Duodenal mucosa (tissue), 2 donors: ENCODE results near the gene SCN8A.

Source experiments
- H3K27ac ChIP-seq: one replicate; pipeline ENCODE4 v1.7.0; 2013; ENCODE audit warnings: low read depth, low read length
- H3K27me3 ChIP-seq, 2 donors: one replicate each; pipeline ENCODE4 v1.7.0; 2013; ENCODE audit warnings: low read length in 2 of 2, control low read depth in 1 of 2; ENCODE audit not compliant: insufficient read depth in 2 of 2, control insufficient read depth in 1 of 2
- H3K36me3 ChIP-seq, 2 donors: one replicate each; pipeline ENCODE4 v1.7.0; 2013; ENCODE audit warnings: low read length in 2 of 2, control low read depth in 1 of 2; ENCODE audit not compliant: insufficient read depth in 2 of 2, control insufficient read depth in 1 of 2
- H3K4me1 ChIP-seq, 2 donors: one replicate each; pipeline ENCODE4 v1.7.0; 2013; ENCODE audit warnings: low read length in 2 of 2, control low read depth in 1 of 2; ENCODE audit not compliant: insufficient read depth in 2 of 2, control insufficient read depth in 1 of 2
- H3K4me3 ChIP-seq, 2 donors: one replicate each; pipeline ENCODE4 v1.7.0; 2013; ENCODE audit warnings: low read length in 2 of 2, low read depth in 1 of 2
- H3K9ac ChIP-seq, 2 donors: one replicate each; pipeline ENCODE4 v1.7.0; 2013; ENCODE audit warnings: low read length in 2 of 2, low read depth in 1 of 2
- H3K9me3 ChIP-seq, 2 donors: one replicate each; pipeline ENCODE4 v1.7.0; 2013; ENCODE audit warnings: low read length in 2 of 2, control low read depth in 1 of 2; ENCODE audit not compliant: control insufficient read depth in 1 of 2

The SCN8A gene

GRCh38 chr12:51850081-51850964, 259.3 kb downstream of the SCN8A start:
- H3K27ac ChIP-seq = no peak overlapping the region
- peaks cover 5 to 11% of the 10 kb centered on the region in 2 donors for H3K4me1 ChIP-seq

GRCh38 chr12:51850965-51851299, 259.9 kb downstream of the SCN8A start:
- H3K27me3 ChIP-seq = peaks cover 28 to 52% of the 10 kb centered on the region in 2 donors
- peaks cover 5 to 13% of the 10 kb centered on the region in 2 donors for H3K4me1 ChIP-seq
- H3K9me3 ChIP-seq = no peaks in the 10 kb centered on the region
- H3K27ac ChIP-seq = no peak overlapping the region
- H3K4me3 ChIP-seq = no peak overlapping the region
- H3K9ac ChIP-seq = no peak overlapping the region
- no peaks in the 10 kb centered on the region for H3K36me3 ChIP-seq

More at GRCh38 chr12:51850081-51850964, 259.3 kb downstream of the SCN8A start:
- H3K27me3 ChIP-seq = peaks cover 29 to 54% of the 10 kb centered on the region in 2 donors
- H3K9ac ChIP-seq = no peak overlapping the region
- no peak overlapping the region for H3K4me3 ChIP-seq
- H3K36me3 ChIP-seq = no peaks in the 10 kb centered on the region
- H3K9me3 ChIP-seq = no peaks in the 10 kb centered on the region

- peaks cover 1 to 11% of the 10 kb centered on the region in 2 donors for H3K4me1 ChIP-seq
- no peak overlapping the region for H3K4me3 ChIP-seq
- H3K27me3 ChIP-seq = peaks cover 28 to 52% of the 10 kb centered on the region in 2 donors
- H3K9ac ChIP-seq = no peak overlapping the region
- no peaks in the 10 kb centered on the region for H3K9me3 ChIP-seq
- H3K36me3 ChIP-seq = no peaks in the 10 kb centered on the region
- no peak overlapping the region for H3K27ac ChIP-seq
Measured at GRCh38 chr12:51851413-51852124, 260.5 kb downstream of the SCN8A start.

GRCh38 chr12:51852404-51853137, 261.5 kb downstream of the SCN8A start:
- H3K9ac ChIP-seq = no peak overlapping the region
- no peak overlapping the region for H3K4me3 ChIP-seq
- peaks cover 0 to 5% of the 10 kb centered on the region in 2 donors for H3K4me1 ChIP-seq
- no peaks in the 10 kb centered on the region for H3K36me3 ChIP-seq
- peaks cover 26 to 42% of the 10 kb centered on the region in 2 donors for H3K27me3 ChIP-seq
- H3K27ac ChIP-seq = no peak overlapping the region
- no peaks in the 10 kb centered on the region for H3K9me3 ChIP-seq

GRCh38 chr12:51855586-51856428, 264.8 kb downstream of the SCN8A start:
- H3K4me1 ChIP-seq = peaks cover 0 to 5% of the 10 kb centered on the region in 2 donors
- H3K36me3 ChIP-seq = no peaks in the 10 kb centered on the region
- no peak overlapping the region for H3K4me3 ChIP-seq
- peaks cover 20 to 22% of the 10 kb centered on the region in 2 donors for H3K27me3 ChIP-seq
- no peak overlapping the region for H3K27ac ChIP-seq
- no peaks in the 10 kb centered on the region for H3K9me3 ChIP-seq
- H3K9ac ChIP-seq = no peak overlapping the region

- H3K4me3 ChIP-seq = no peak overlapping the region
- no peaks in the 10 kb centered on the region for H3K36me3 ChIP-seq
- H3K9me3 ChIP-seq = no peaks in the 10 kb centered on the region
- peaks cover 31 to 36% of the 10 kb centered on the region in 2 donors for H3K27me3 ChIP-seq
- no peak overlapping the region for H3K9ac ChIP-seq
- no peak overlapping the region for H3K27ac ChIP-seq
- peaks cover 0 to 18% of the 10 kb centered on the region in 2 donors for H3K4me1 ChIP-seq
Measured at GRCh38 chr12:51860986-51861385, 270.0 kb downstream of the SCN8A start.
